MCF 10A (cell line): ENCODE results near the gene PAK4. TPM values are rescaled to one million over a fixed set of nuclear protein-coding genes. Genes with fewer than 3 reads are reported as not detected.
"Not testable (repeated sequence)": the region's sequence is repeated elsewhere in the genome, so short reads cannot be mapped to it uniquely, and the experiment has no call there.

Source experiments
- BruUV-seq: library from RNA; stranded (reverse); fragments of 400-500 nt; replicated peaks from 2 replicates; lab custom pipeline; 2021; lab: Mats Ljungman, UMichigan
- CTCF ChIA-PET: fragments of 300-600 bp; sonication (Branson Sonifier 250); formaldehyde crosslinking; extraction: SDS; loops from one replicate; lab custom pipeline; 2021; ENCODE audit warnings: antibody characterized with exemption, inconsistent platforms; lab: Yijun Ruan, JAX
- POLR2A ChIA-PET: fragments of 300-600, 350-650 bp; sonication (Branson Sonifier 250); formaldehyde crosslinking; extraction: SDS; loops from one replicate; lab custom pipeline; 2020; ENCODE audit warnings: antibody characterized with exemption, inconsistent platforms; lab: Yijun Ruan, JAX
- DNase-seq: peaks from one replicate; pipeline ENCODE4 v3.0.0-alpha.2; 2018; ENCODE audit not compliant: unreplicated experiment
- H3K27ac Mint-ChIP-seq: one replicate; pipeline ENCODE4 v1.8.0; 2022; ENCODE audit warnings: mild to moderate bottlenecking, low read depth, mixed read lengths; ENCODE audit not compliant: unreplicated experiment
- H3K27me3 Mint-ChIP-seq: one replicate; pipeline ENCODE4 v1.8.0; 2022; ENCODE audit warnings: mixed read lengths; ENCODE audit not compliant: insufficient read depth, unreplicated experiment
- H3K36me3 Mint-ChIP-seq: one replicate; pipeline ENCODE4 v1.8.0; 2022; ENCODE audit warnings: mild to moderate bottlenecking, moderate library complexity, mixed read lengths; ENCODE audit not compliant: insufficient read depth, unreplicated experiment
- H3K4me1 Mint-ChIP-seq: one replicate; pipeline ENCODE4 v1.8.0; 2022; ENCODE audit warnings: mixed read lengths; ENCODE audit not compliant: insufficient read depth, unreplicated experiment
- H3K4me3 Mint-ChIP-seq: one replicate; pipeline ENCODE4 v1.8.0; 2022; ENCODE audit warnings: mild to moderate bottlenecking, moderate library complexity, mixed read lengths; ENCODE audit not compliant: unreplicated experiment
- H3K9me3 Mint-ChIP-seq: one replicate; pipeline ENCODE4 v1.8.0; 2022; ENCODE audit warnings: mixed read lengths; ENCODE audit not compliant: unreplicated experiment
- CTCF ChIP-seq: fragments of 200-600 bp; IDR thresholded peaks from one replicate; pipeline ENCODE4 v1.8.0; 2022; ENCODE audit warnings: antibody characterized with exemption, mild to moderate bottlenecking; ENCODE audit not compliant: unreplicated experiment
- intact Hi-C: fragments of 100-400 bp; cut with micrococcal nuclease; formaldehyde crosslinking; loops from 2 replicates; pipeline ENCODE4 v1.14.1; 2022
- total RNA-seq: library from RNA; stranded (reverse); gene quantifications from 2 replicates; pipeline ENCODE4 v1.2.3, GENCODE V29; 2022

The PAK4 gene
- total RNA-seq, 1 experiment from 2014 or later = 29.5 TPM

- no peak overlapping the region for H3K27ac Mint-ChIP-seq
- peaks cover 30% of the 10 kb centered on the region for H3K4me1 Mint-ChIP-seq
- H3K9me3 Mint-ChIP-seq = no peaks in the 10 kb centered on the region
- no TSS peak for BruUV-seq
- no peak for TF ChIP-seq CTCF
- no peaks in the 10 kb centered on the region for H3K27me3 Mint-ChIP-seq
- intact Hi-C loops = loop anchor here (2.0 to 5.0 kb wide), 2 partner anchors 151 to 300 kb away; partner anchors contain the start of gene PLEKHG2
- no peak for DNase-seq
- ChIA-PET CTCF (interaction anchor here (0.7 to 6.0 kb wide), 7 partner anchors 9 to 220 kb away, joined by 3 to 65 read pairs (median 4); no protein-coding TSS in a partner anchor), POLR2A (interaction anchor here (1.6 kb wide), 1 partner anchor 151 kb away, joined by 6 read pairs; no protein-coding TSS in a partner anchor)
- no peaks in the 10 kb centered on the region for H3K36me3 Mint-ChIP-seq
- no peak overlapping the region for H3K4me3 Mint-ChIP-seq
Measured at GRCh38 chr19:39113199-39113598, 12.4 kb upstream of the PAK4 start.

- no TSS peak for BruUV-seq
- POLR2A ChIA-PET = interaction anchor here (0.9 kb wide), 1 partner anchor 283 kb away, joined by 3 read pairs; no protein-coding TSS in a partner anchor
- Mint-ChIP-seq H3K36me3 (no peaks in the 10 kb centered on the region), H3K4me3 (no peak overlapping the region), H3K4me1 (peaks cover 30% of the 10 kb centered on the region), H3K27ac (no peak overlapping the region), H3K9me3 (no peaks in the 10 kb centered on the region), H3K27me3 (no peaks in the 10 kb centered on the region)
- intact Hi-C loops = no loop called here
- no peak for TF ChIP-seq CTCF
- CTCF ChIA-PET = interaction anchor here (0.6 to 1.6 kb wide), 8 partner anchors 72 to 1547 kb away, joined by 3 to 8 read pairs (median 4); no protein-coding TSS in a partner anchor
- no peak for DNase-seq
Measured at GRCh38 chr19:39115105-39115847, 10.3 kb upstream of the PAK4 start.

- H3K4me1 Mint-ChIP-seq = peaks cover 14% of the 10 kb centered on the region
- intact Hi-C loops, H3K27me3 Mint-ChIP-seq, DNase-seq, H3K4me3 Mint-ChIP-seq, H3K9me3 Mint-ChIP-seq, H3K27ac Mint-ChIP-seq, H3K36me3 Mint-ChIP-seq, BruUV-seq: not testable (repeated sequence)
- POLR2A ChIA-PET = interaction anchor here (0.6 kb wide), 1 partner anchor 114 kb away, joined by 3 read pairs; no protein-coding TSS in a partner anchor
- CTCF ChIA-PET = interaction anchor here (0.6 kb wide), 1 partner anchor 340 kb away, joined by 3 read pairs; no protein-coding TSS in a partner anchor
Measured at GRCh38 chr19:39117023-39117422, 8.6 kb upstream of the PAK4 start.

- Mint-ChIP-seq H3K36me3 (no peaks in the 10 kb centered on the region), H3K9me3 (no peaks in the 10 kb centered on the region), H3K27ac (no peak overlapping the region), H3K4me1 (peaks cover 6% of the 10 kb centered on the region), H3K4me3 (no peak overlapping the region), H3K27me3 (no peaks in the 10 kb centered on the region)
- no TSS peak for BruUV-seq
- CTCF ChIA-PET = interaction anchor here (0.6 to 2.2 kb wide), 6 partner anchors 10 to 208 kb away, joined by 3 to 8 read pairs (median 3); no protein-coding TSS in a partner anchor
- TF ChIP-seq CTCF = no peak
- intact Hi-C loops = loop anchor here (10.0 kb wide), 1 partner anchor 415 kb away; the partner anchor contains the start of gene EID2B
- no peak for DNase-seq
- POLR2A ChIA-PET = interaction anchor here (0.6 kb wide), 1 partner anchor 184 kb away, joined by 3 read pairs; no protein-coding TSS in a partner anchor
Measured at GRCh38 chr19:39119830-39120229, 5.8 kb upstream of the PAK4 start.
